AML-193 (cell line): Measurements from ENCODE around the gene WNT8B.

Source experiments
- DNase-seq, 2 experiments: peaks; one replicate each; lab custom pipeline; 2025; lab: John Stamatoyannopoulos, UW

WNT8B gene

GRCh38 chr10:100519311-100520051 lies 56.7 kb downstream of the WNT8B start, which contains the start of gene SEC31B:
Gene SEC31B, minus strand, starts transcription at chr10:100519861. Its CDS starts 2,909 bp downstream, at chr10:100516952.
- no peak for DNase-seq

- no peak for DNase-seq
Measured at GRCh38 chr10:100520811-100521210, 58.0 kb downstream of the WNT8B start.

GRCh38 chr10:100522107-100522801 lies 59.4 kb downstream of the WNT8B start:
- no peak for DNase-seq

GRCh38 chr10:100522945-100523344 lies 60.1 kb downstream of the WNT8B start:
- no peak for DNase-seq

- no peak for DNase-seq
Measured at GRCh38 chr10:100524206-100524605, 61.4 kb downstream of the WNT8B start.

- no peak for DNase-seq
Measured at GRCh38 chr10:100524638-100525037, 61.8 kb downstream of the WNT8B start.

- DNase-seq = no peak
Measured at GRCh38 chr10:100528123-100528886, 65.5 kb downstream of the WNT8B start.

- no peak for DNase-seq
Measured at GRCh38 chr10:100528921-100529474, 66.2 kb downstream of the WNT8B start.

GRCh38 chr10:100529475-100530298 lies 66.9 kb downstream of the WNT8B start, which contains the start of gene NDUFB8:
Gene NDUFB8, minus strand, starts transcription at chr10:100529871. Its CDS starts 20 bp downstream, at chr10:100529851.
- DNase-seq = peak; percentile 54 to 55

GRCh38 chr10:100531761-100532160 lies 69.0 kb downstream of the WNT8B start:
- DNase-seq = peak; percentile 18 to 23
